NOMO-1 treated with dmso at 0.1 percent for 144 hours (cell line): ENCODE results near the gene UTP4.

ENCODE experiments used
- DNase-seq: peaks from one replicate; lab custom pipeline; 2025; ENCODE audit not compliant: unreplicated experiment; lab: John Stamatoyannopoulos, UW

The UTP4 gene

GRCh38 chr16:69132424-69133252, at the start of gene UTP4, which contains the start of gene CHTF8:
Gene UTP4 (plus strand): TSS chr16:69132649. CDS start chr16:69133460, 811 bp downstream.
Gene CHTF8 (minus strand): TSS chr16:69132588. CDS start chr16:69121458, 11,130 bp downstream.
- peak; percentile 79 for DNase-seq

- DNase-seq: no peak
Measured at GRCh38 chr16:69083306-69083941, 49.0 kb upstream of the UTP4 start.

DNA sequence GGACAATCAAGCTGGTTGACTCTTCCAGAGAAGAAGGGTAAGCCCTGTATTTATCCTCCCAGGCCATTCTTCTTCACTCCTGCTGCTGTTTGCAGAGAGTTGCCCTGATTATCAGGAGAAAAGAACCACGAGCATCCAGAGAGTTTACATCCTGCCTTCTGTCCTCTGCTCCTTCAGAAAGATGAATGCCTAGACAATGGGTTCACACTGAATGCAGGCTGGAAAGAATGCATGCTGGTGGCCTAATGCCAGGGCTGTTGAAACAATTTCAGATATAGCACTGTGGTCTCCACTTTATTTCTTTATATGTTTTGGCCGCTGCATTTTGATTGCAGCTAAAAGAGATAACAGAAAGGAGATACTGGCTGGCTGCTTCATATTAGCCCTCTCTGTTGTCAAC, 48.2 kb upstream of the UTP4 start:
- DNase-seq: no peak

DNA sequence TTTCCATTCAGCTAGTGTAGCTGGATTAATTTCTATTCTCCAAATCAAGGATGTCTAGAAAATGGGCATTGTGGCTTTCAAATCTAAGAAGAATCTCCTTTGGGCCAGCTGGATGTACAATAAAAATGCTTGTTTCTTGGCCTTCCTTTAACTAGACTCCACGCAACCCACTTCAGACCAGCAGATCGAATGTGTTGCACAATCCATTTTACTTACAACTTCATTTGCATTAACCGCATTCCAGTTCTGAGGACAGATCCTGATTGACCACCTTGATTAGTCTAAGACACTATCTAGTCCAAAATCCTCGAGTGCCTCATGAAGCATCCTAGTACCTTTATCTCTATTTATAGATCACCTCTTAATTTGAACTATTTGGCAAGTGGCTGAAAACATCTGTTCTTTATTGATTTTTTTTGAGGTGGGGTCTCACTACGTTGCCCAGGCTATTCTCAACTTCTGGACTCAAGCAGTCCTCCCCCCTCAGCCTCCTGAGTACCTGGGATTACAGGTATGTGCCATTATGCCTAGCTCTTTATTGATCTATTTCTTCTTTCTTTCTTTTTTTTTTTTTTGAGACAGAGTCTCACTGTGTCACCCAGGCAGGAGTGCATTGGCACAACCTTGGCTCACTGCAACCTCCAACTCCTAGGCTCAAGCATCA, 47.3 kb upstream of the UTP4 start:
- no peak for DNase-seq

DNA sequence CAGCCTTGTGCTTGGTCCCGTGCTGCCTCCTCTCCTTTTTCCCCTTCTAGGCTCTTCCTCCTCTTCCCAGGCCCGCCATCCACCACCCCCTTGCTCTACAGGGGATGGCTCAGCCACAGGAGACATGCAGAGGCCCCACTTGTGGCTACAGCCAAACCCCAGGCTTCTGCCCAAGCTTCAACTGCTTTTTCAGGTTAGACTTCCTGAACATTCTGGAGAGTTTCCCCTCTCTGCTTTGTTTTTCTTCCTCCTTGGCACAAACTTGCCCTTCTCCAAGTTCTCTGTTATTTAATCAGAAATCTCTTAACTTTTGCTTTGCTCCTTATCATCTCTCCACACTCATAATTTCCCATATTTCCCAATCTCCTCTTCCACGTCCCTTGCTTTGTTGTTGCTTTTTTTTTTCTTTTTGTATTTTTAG, 45.3 kb upstream of the UTP4 start:
- no peak for DNase-seq

- no peak for DNase-seq
Measured at GRCh38 chr16:69088684-69089083, 43.8 kb upstream of the UTP4 start.

- no peak for DNase-seq
Measured at GRCh38 chr16:69089091-69089910, 43.1 kb upstream of the UTP4 start.

DNA sequence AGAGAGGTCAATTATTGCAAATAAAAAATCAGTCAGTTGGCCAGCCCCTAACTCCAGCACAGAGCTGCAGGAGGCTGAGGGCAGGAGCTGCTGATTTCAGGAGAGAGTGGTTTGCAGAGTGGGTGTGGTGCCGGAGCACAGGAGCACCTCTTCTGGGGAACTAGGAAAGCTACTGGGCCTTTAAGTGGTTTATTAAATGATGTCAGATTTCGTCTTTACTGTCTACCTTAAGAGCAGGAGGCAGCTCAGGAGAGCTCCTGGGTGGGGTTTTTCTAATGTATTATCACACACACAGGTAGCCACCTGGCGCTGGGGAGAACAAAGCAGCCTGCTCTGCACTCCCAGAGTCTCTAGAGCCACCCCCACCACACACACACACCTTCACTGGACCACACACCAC, 38.5 kb upstream of the UTP4 start:
- DNase-seq: no peak

DNA sequence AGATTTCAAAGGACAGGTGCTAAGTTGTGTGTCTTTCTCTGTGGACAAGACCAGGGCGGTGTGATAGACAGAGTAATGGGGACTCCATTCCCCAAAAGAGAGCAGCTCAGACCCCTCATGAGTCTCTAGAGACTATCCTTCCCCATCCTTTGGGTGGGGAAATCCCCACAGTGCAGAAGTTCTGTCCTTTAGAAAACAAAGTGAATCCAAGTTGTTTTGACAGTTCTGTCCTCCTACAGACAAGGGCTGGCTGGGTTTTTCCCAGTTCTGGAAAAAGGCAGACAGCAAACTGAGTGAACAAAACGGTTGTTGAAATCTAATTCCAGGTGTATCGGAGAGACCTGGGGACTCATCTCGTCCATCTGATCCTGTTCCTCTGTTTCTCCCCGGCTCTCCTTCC, 37.9 kb upstream of the UTP4 start:
- DNase-seq: no peak

DNA sequence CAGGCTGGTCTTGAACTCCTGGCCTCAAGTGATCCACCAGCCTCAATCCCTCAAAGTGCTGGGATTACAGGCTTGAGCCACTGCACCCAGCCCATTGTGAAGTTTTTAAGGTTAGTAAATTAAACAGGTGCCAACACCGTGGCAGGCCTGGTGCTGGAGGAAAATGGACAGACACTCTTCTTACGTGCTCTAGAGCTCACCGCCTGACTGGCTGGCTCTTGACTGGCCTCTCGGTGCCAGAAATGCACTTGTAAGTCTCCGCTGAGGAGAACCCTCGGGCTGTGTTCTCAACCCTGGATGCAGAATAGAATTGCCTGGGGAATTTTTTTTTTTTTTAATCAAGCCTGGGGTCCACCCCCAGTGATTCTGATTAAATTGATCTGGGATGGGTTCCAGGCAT, 37.3 kb upstream of the UTP4 start:
- DNase-seq: no peak

DNA sequence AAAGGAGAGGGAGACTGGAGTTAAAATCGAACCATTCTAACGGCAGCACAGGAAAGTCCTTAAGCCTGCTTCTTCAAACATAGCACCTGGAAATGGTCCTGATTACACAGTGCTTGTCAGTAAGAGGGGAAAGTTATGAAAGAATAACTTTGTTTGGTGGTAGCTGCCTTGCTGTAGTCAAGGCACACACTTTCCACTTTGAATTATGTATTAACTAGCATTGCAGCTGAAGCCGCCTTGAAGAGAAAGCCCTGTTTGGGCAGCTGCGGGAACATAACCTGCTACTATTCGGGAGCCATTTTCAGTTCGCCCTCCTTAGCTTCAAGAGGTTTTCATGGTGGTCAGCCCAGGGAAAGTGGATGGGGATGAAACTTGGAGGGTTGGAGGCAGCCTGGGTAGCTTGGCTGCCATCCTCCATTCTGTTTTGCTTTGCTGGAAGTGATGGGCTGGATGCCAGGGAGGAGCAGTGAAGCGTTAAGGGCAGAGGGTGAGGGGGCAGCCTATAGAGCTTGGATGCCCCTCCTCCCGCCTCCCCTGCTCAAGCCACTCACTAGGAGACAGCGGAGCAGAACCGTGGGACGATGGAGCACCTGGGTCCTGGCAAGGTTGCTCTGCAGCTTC, 32.3 kb upstream of the UTP4 start:
- no peak for DNase-seq

- DNase-seq: peak; percentile 35
Measured at GRCh38 chr16:69105501-69106361, 26.7 kb upstream of the UTP4 start, which contains the start of gene HAS3. Gene HAS3 (plus strand): TSS chr16:69105653. CDS start chr16:69109396, 3,743 bp downstream.

DNA sequence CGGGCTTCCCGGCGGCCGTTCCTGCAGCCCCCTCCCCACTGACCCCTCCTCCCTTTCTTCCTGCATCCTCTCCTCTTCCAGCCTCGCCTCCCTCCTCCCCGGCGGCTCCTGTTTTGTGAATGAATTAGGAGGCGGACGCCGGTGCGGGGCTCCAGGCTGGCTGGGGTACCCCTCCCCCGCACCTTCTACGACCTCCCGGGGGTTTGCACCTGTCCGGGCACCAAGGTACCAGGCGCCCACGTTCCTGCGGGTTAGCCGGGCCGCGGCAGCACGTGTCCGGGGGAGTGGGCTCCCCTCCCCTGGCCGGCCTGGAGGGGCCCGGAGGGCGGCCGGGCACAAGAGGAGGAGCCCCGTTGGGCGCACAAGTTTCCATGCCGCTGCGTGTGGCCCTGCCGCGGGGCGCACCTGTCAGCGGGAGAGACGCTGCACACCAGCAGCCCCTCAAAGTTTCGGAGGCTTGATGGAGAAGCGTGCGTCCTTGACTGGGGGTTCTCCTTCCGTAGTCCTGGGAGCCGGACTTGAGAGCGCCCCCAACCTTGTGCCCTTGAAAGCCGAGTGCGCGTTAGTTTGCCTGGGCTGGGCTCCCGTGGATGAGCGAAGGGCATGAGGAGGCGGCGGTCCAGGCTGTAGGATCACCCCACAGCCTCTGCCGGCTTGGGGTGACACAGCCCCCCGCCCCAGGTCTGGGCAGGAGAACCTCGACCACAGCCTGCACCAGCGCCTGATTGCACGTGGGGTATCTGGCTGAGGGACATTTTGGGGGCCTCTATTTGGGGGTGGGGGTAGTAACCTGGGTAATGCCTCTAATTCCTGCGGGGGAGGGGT, 25.7 kb upstream of the UTP4 start:
- no peak for DNase-seq

DNA sequence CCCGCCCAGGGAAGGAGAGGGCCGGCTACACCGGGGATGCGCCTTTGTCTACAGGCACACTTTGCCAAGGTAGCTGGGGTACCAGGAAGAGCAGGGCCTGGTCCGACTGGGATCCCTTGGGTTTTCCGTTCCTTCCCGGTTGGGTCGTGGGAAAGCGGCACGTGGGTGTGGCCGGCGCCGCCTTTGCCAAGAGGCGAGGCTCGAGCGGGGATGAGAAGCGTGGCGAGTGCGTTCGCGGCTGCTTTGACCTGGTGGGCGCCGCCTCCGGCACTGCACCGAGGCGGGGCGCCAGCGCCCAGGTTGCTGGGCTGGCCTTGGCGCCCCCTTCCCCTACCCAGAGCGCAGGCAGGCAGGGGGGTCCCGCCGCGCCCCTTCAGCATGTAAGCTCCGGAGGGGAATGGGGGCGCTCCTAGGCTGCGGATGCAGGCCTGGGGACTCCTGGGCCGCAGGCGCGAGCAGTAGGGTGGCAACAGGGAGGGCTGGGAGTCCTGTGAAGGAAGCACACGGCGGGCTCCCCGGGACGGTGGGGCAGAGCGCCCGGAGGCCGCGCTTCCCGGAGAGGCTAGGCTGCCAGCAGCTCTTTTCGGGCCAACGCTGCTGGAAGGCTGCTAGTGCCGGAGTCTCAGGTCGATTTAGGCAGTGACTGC, 25.0 kb upstream of the UTP4 start:
- no peak for DNase-seq

- no peak for DNase-seq
Measured at GRCh38 chr16:69108064-69108904, 24.2 kb upstream of the UTP4 start.

DNA sequence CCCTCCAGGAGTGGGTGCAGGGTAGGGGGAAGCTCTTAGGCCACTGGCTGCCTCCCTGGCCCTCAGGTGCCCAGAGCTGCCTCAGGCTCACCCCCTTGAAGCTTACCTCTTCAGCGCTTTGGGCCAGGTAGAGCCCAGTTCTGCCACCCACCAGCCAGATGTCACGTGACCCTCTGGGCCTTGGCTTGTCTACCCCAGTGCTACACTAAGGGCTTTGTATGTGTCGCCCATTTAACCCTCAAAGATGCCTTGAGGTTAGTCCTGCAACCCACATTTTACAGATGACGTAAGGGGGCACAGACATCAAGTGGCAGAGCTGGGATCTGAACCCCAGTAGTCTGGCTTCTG, 23.6 kb upstream of the UTP4 start:
- DNase-seq: no peak

DNA sequence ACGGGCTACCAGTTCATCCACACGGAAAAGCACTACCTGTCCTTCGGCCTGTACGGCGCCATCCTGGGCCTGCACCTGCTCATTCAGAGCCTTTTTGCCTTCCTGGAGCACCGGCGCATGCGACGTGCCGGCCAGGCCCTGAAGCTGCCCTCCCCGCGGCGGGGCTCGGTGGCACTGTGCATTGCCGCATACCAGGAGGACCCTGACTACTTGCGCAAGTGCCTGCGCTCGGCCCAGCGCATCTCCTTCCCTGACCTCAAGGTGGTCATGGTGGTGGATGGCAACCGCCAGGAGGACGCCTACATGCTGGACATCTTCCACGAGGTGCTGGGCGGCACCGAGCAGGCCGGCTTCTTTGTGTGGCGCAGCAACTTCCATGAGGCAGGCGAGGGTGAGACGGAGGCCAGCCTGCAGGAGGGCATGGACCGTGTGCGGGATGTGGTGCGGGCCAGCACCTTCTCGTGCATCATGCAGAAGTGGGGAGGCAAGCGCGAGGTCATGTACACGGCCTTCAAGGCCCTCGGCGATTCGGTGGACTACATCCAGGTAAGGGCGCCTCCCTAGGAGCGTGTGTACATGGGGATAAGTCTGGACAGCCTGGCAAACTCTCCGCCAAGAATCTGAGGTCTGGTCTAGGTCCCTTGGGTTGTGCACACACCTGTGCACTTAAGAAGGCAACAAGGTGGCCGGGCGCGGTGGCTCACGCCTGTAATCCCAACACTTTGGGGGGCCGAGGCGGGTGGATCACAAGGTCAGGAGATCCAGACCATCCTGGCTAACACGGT, 22.8 kb upstream of the UTP4 start:
- DNase-seq: no peak
